NCI-H1694 (cell line): ENCODE measurements around the gene POU1F1.
"Not testable (repeated sequence)": the region's sequence is repeated elsewhere in the genome, so short reads cannot be mapped to it uniquely, and the experiment has no call there.

Experiments
- DNase-seq: peaks from one replicate; lab custom pipeline; 2025; lab: John Stamatoyannopoulos, UW

POU1F1 gene, protein sequence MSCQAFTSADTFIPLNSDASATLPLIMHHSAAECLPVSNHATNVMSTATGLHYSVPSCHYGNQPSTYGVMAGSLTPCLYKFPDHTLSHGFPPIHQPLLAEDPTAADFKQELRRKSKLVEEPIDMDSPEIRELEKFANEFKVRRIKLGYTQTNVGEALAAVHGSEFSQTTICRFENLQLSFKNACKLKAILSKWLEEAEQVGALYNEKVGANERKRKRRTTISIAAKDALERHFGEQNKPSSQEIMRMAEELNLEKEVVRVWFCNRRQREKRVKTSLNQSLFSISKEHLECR

DNA sequence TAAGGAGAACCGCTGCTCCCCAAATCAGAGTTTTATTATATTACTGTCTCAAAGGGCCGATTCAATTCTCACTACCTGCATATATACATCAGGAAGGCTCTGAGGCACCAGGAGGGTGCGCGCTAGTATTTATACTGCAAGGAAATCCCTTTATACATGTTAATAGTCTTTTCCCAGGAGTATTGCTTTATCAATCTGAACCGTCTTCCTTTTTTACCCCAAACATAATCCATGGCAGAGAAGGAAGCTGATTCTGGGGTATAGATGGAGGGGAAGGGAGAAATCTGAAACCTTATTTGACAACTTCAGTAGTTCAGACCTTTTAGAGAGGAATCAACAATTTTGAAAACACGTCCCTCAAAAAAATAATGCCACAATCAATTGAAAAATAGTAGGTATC lies at the start of gene POU1F1:
TSS of gene POU1F1 (minus strand) at position 101 of the 400 bp plus-strand sequence. CDS start 122 bp downstream, outside the sequence.
- no peak for DNase-seq

DNA sequence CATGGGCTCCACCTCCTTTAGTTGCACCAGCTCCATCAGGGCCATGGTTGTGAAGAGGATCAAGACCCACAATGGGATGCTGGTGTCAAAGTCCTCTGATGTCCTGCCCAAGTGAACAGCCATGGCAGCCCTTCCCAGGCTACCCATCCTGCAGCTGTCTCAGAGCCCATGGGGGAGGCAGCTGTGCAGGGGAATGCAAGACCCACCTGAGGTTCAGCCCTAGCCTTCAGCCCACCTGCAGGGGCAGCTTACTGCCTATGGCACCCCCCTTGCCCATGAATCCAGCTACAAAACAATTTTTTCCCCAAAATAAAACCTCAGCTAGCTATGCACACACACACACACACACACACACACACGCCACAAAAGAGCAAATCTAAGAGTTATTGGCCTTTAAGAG lies 48.2 kb upstream of the POU1F1 start:
- DNase-seq: no peak

DNA sequence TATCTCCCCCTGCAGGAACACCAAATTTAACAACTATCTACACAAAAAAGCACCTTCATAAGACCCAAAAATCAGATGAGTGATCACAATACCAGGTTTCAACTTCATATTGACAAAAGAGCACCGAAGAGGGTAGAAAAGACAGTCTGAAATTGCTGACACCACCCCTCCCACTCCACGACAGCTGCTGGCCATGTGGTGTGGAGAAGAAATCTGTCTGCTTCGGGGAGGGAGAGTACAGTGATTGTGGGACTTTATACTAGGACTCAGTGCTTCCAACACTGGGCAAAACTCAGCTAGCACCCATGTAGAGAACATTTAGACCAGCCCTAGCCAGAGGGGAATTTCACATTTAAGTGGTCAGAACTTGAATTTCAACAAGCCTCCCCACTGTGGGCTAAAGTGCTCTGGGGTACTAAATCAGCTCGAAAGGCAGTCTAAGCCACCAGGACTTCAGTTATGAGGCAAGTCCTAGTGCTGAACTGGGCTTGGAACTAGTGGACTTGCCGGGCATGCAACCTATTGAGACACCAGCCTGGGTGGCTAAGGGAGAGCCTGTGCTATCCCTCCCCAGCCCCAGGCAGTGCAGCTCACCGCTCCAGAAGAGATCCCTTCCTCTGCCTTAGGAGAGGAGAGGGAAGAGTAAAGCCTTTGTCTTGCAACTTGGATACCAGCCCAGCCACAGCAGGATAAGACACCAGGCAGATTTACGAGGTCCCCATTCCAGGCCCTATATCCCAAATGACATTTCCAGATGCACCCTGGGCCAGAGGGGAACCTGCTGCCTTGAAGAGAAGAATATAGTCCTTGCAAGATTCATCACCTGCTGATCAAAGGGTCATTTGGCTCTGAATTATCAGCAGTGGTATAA lies 44.6 kb upstream of the POU1F1 start:
- DNase-seq: no peak

DNA sequence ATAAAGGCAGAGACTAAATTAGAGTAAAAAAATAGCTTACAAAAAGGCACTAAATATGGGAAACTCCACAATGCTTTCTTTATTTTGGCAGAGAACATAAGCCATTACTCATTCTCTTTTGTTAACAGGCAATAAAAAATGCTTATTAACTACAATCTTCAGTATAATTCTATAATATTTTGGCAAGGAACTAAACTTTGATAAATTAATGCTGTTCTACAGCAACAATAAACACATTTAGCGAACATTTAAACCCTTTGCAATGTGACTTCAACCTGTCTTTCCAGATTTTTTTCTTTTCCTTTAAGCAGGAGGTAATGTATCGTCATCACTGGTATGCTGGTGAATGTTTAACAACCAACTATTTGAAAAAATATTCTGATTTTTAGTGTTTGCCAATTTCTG lies 42.2 kb upstream of the POU1F1 start:
- no peak for DNase-seq

DNA sequence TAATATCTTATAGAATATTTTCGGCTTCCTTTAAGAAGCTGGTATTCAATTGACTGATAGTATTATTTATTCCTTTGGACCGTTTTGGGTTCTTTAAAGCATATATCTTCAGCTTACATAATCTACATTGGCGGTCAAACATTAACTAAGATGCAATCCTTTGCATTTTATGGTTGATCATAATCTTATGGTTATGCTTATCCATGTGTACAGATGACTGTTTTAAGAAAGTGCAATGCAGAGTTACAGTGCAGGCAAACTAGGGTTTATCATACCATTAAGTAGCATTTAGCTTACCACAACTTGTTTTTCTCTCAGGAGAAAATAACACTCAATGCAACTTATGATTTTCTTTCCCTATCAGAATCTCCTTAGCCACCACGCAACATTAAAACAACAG lies 41.4 kb upstream of the POU1F1 start:
- no peak for DNase-seq

DNA sequence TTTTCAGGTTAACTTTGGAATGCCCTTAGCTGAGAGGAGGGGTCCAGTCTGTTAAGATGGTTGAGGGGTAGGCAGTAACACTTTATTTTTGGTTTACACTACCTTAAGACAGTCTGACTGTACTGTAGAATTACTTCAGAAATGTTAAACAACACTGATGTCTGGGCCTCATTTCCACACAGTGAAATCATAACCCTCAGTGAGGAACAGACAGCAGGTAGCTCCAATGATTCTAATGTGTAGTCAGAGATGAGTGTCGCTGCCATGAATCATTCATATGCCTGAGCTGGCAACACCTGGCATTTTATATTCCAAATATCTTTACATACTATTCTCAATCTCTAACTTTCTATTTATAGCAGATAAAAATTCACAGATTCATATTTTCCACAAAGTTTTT lies 37.3 kb upstream of the POU1F1 start:
- DNase-seq: no peak

DNA sequence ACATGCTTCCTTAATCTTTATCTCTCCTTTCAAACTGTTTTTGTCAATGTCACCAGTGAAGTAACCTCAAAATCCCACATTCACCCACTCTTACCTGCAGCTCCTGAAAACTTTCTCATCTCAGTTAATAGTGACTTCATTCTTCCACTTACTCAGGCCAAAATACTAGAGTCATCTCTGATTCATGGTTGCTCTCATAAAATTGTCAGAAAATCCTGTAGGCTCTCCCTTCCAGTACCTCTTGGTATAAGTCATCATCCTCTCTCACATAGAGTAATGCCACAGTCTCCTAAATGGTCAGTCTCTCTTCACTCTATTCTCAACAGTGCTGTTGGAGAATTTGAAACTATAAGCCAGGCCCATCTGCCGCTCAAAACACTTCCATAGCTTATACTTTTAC lies 34.9 kb upstream of the POU1F1 start:
- DNase-seq: no peak

DNA sequence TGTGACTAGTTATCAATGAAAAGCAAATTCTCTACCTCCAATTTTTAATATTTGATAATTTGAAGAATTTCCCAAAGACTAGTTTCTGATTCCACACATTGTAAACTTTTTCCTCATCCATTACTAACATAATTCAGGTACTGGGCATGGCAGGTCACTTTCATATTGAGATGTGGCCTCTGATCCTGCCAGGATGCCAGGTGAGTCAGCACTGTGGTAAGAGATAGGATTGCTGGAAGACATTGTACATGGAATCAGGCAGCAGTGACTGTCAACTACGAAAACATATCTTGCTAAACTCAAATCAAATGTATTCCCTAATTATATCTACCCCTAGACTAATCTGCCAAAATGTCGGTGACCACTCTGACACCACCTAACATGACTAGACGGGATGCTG lies 33.2 kb upstream of the POU1F1 start:
- DNase-seq: no peak

DNA sequence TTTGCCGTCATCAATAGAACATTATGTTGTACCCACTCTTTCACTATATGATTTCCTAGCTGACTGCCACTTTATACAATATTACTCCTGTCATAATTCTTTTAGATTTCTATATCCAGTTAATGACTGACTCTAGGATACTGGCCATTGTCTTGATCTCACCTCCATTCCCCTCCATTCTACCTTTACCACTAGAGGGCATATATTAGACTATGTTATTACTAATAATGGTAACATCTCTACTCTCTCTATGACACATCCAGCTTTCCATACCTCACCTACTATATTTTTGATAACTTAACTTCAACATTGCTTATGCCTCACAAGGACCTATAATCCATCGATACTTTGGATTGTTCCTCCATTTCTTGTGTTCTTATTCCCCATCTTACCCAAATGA lies 31.4 kb upstream of the POU1F1 start:
- no peak for DNase-seq

DNA sequence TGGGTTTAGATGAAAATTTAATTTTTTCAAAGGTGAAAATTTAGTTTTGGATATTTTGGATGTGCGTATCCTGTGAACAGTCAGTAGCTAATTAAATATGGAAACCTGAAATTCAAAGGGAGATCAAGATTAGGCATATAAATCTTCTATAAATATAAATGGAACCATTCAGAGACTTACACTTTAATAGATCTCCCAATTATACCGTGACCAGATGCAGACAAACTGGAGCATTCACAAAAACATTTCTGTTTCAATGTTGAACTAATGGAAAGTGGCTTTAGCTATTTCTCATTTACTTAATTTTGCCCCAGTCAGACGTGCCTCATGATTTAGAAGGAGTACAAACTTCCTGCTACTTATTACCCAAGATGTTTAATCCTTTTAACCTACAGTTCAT lies 29.1 kb upstream of the POU1F1 start:
- no peak for DNase-seq

DNA sequence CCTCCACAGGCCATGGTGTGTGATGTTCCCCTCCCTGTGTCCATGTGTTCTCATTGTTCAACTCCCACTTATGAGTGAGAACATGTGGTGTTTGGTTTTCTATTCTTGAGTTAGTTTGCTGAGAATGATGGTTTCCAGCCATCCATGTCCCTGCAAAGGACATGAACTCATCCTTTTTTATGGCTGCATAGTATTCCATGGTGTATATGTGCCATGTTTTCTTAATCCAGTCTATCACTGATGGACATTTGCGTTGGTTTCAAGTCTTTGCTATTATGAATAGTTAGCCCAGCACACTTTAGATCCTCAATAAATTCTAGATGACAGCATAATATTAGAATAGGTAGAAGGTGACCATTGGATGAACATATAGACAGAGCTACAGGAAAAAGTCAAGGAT lies 28.6 kb upstream of the POU1F1 start:
- DNase-seq: not testable (repeated sequence)

DNA sequence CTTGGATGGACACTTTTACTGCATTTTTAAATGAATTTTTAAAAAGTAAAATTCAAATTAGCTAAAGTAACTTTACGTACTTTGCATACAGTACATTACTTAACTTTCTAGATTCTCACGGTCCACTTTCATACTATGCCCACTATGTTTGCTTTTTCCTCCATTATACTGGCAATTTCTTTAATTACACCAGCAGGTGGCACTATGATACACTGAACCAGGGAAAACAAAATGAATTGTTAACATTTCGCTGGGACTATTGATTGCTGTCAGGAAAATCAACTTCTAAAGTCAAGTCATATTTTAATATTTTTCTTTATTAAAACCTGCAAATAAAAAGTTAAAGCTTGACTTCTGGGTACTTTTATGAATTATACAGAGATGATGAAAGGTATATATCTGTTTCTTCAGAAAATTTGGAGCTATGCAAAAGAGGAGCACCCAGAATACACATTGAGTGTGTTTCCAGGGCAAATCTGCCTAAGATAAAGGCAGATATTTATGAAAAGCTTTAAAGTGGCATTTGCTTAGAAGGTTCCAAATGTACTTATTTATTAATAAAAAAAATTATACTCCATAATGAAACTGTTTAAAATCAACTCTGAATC lies 21.8 kb upstream of the POU1F1 start:
- peak; percentile 6 for DNase-seq

DNA sequence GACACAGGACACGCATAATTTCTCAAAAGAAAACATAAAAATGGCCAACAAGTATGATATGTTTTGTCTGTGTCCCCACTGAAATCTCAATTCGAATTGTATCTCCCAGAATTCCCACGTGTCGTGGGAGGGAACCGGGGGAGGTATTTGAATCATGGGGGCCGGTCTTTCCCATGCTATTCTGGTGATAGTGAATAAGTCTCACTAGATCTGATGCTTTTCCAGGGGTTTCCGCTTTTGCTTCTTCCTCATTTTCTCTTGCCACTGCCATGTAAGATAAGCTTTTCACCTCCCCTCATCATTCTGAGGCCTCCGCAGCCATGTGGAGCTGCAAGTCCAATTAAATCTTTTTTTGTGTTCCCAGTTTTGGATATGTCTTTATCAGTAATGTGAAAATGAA lies 12.1 kb upstream of the POU1F1 start:
- DNase-seq: no peak

DNA sequence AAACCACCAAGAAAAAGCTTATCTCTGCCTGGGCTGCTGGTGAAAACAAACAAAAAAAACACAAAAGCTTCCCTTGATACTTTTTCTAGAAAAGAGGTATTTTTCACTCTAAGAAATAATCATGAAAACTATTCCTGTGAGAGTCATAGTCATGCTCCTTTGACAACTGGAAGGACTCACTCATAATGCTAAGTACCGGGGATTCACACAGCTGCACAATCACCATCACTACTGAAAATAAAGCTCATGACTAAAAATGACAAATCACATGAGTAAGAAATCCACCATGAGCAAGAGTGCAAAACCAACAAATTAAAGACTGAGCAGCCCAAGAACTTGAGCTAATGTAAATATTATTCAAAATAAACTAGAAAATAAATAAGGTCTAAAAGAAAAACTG lies 10.6 kb upstream of the POU1F1 start:
- no peak for DNase-seq

DNA sequence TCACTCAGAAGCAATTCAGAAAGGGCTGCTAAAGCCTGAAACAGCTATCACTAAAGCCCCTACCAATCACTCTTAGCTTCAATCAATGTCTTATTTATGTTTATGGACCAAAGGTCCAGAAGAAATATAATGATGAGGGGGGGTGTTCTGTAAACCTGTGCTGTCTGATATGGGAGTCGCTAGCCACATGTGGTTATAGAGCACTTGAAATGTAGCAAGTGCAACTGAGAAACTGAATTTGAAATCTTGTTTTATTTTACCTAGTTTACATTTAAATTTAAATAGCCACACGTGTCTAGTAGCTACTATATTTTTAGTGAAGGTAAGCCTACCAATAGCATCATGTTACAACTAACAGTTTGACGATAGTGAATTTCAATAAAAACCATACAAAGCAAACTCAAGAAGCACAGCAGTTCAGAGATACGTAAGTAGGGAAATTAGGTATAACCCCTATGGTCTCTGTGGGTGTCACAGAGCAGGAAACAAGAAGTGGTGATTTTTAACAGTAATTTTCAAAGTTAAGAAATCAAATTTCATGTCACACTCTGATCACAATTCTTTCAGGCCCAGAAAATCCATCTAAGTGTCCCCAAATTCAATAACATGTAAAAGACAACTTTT lies 3.6 kb downstream of the POU1F1 start:
- no peak for DNase-seq

DNA sequence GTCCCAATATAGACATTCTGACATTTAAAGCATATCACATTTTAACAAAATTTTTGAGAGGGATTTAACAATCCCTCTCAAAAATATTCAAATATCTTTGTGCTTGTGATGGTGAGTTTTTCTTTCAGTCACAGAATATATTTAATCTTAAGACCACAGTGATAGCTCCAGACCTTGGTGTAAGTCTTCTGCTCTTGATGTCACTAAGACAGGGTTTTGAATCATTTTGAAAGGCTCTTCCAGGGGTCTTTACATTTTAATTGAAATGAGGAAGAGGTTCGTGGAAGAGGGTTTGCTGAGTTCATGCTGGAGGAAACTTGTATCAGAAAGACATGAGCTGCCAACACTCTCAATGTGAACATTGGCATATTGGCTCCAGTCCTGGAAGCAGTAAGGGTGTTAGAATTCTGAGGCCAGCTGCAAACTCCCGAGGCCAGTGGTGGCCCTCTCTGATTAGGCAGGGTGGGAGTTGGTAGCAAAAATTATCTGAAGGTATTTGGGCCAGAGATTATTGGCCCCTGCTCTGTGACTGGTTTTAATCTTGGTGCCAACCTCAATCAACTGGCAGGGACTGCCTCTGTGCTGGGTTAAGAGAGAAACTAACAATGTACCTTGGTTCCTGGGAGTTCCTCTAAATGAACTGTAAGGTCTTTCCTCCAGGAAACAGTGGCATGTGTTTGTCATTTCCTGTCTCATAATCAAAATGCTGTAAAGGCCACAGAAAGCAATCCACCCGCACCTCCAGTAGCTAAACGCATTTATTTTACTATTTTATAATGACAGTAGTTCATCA lies 5.3 kb downstream of the POU1F1 start:
- DNase-seq: no peak

DNA sequence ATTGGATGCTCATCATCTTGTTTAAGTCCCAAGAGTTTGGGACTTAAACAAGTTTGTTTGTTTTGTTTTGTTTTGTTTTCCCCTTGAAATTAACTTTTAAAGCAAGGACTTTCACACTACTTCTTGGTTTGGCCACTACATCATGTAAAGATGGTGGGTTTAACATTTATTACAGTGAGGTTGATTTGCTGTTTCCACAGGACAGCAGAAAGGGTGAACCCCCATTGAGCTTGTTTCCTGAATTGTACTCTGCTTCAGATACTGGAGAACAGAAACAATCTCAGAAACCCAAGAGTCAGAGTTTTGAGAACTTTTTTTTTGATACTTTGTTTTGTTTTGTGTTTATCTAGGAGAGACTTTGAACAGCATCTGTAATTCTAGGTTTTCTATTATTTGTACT lies 6.7 kb downstream of the POU1F1 start:
- no peak for DNase-seq

DNA sequence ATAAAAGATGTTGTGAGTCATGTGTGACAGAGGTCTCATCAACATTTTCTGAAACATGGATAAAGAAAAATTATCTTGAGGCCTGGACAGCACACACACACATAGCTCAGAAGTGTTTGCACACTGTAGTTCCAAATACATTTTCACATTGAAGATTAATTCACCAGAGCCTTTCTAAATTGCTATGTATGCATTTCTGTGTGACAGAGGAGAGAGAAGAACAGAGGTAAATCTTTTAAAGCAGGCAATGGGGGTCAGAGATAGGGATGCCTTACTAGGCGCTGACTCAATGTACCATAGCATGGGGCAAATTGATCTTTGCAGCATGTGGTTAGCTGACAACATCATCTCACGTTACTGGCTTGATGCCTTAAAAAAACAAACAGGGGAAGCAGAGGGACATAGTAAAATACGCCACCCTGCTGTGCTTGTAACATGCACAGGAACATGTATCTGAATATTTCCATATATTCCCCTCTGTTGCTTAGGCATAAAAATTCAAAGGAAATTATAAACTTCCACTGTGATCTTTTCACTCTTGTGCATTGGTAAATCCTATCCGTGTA lies 7.7 kb downstream of the POU1F1 start:
- no peak for DNase-seq

DNA sequence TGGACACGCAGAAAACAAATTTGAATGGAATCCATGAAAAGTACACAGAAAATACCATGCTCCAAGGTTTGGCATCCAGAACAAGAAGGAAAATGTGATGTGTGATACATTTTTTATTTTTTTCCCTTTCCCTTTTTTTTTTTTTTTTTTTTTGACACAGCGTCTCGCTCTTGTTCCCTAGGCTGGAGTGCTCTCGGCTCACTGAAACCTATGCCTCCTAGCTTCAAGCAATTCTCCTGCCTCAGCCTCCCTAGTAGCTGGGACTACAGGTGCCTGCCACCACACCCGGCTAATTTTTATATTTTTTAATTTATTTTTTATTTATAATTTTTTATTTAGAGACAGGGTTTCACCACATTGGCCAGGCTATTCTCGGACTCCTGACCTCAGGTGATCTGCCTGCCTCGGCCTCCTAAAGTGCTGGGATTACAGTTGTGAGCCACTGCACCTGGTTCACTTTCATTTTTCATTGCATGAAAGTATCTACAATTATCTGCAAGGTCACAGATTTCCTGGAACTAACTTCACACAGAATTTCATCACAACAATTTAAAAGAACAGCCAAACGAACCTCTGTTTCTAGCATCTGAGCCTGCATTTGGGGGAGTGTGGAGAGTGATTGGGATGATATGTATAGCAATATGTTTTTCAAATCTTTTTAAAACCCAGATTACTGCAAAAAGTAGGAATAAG lies 8.3 kb downstream of the POU1F1 start:
- DNase-seq: no peak

DNA sequence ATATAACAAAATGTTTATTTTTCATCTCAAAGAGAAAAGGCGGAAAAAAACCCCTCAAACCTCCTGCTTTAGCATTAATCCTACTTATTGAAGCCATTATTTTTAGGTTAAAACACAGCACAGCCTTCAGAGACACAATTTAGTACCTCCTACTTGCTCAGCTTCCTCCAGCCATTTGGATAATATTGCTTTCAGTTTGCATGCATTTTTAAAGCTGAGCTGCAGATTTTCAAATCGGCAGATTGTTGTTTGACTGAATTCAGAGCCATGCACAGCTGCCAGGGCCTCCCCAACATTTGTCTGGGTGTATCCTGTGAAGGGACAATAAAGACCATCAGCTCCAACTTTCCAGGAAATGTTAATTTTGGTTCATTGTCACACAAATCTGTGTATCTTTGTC lies 14.5 kb downstream of the POU1F1 start:
- no peak for DNase-seq

DNA sequence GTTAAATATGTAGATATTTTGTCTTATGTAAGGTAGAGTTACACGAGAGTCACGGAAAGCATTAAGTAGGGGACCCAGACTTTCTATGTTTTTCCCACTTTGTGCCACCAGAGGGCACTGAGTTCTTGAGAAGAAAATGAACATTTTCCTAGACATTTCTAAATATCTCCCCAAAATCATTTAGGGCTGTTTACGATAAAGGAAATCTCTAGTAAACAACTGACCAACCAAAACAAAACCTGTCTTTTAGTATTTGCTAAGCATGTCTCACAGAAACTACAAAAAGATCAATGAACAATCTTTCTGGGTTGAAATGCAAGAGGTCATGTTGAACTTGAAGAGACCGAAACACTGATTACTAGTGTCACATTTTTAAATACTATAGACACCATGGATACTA lies 16.1 kb downstream of the POU1F1 start:
- no peak for DNase-seq
